ENCODE data around the gene LAMA5.

LAMA5 gene

DNA sequence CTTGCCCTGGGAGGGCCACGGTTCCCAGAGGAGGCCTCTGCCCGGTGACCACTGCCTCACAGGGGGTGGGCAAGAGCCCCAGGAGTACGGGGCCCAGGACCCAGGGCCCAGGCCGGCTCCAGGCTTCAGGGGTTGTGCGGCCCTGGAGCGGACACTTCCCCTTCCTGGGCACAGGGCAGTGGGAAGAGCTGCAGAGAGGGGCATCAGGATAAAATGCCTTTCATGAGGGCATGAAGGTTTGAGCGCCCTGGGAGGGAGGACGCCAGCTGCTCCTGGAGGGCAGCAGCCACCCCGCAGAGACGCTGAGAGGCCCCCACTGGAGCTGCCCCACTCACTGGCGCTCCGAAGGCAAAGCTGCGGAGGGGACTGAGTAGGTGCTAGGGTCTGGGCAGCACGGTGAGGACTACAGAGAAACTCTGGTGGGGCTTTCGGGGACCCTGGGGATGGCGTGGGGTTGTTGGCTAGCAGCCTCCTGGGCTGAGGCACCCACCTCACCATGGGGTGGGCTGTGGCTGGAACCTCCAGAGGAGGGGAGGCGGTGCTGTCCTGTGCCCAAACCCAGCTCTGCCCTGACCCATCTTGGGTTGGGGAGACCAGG lies 10.4 kb downstream of the LAMA5 start:
- DNase-seq, result no peak

DNA sequence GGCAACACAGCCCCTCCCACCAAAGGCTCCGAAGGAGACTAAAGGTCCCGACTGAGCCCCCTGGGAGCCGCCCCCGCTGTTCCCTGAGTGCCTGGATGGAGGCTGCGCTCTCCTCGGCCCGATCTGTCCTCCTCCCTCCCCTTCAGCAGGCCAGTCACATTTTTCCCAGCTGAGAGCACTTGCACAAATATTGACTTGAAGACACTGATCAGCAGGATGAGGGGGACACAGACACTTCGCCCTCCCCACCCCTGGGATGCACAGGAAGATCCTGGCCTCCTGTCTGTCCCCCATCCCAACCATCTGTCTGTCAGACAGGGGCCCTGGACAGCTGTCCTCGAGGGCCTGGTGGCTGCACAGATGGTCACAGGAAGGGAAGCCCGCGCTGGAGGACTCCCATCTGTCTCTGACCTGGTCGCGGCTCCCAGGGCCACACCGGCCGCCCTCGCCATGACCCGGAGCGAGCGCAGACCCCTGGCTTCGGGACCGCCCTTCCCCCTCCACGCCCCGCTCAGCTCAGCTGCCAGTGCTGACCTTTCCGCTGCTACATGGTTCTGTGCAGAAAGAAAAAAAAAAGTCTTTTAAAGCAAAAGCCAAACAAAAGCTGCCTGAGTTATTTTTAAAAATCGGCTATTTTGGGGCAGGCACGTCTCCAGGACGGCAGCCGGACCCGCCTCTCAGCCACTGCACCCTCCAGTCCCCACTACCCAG lies 11.1 kb downstream of the LAMA5 start:
- DNase-seq, result no peak

DNA sequence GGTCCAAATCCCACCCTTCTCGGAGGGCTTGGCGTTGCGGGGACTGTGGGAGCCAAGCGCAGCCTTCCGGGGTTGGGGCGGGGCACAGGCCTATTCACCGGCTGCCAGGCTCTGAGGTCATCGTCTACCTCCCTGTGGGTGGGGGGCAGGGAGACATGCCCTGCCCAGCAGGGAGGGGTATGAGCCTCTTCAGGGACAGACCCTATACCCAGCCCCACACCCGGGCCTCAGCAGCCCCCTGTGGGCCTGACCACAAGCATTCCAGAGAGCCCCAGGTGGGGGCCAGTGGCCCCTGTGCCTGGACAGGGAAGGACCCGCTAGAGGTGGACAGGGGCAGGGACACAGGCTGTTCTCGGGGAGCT lies 11.6 kb downstream of the LAMA5 start:
- DNase-seq, result no peak

DNA sequence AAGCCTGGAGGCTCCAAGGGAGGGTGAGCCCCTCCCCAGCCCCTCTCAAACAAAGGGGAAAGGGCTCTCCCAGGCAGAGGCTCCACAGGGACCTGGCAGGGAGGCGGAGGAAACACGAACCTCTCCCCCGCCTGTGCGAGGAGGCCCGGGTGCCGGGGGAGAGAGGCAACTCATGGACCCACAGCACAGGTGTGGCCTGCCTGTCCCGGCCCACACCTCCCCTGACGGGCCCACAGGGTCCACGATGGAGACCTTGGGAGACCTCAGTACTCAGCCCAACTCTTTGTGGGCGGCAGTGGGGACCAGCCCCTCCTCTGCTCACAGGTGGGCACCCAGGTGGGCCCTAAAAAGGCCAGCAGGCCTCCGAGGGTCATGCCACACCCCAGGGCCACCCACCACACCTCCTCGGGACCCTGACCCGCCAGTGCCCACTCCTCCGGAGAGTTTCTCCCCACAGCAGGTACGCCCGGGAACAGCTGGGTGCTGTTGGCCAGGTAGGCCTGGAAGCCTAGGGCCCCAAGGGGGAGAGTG lies 12.2 kb downstream of the LAMA5 start:
- no peak for DNase-seq

DNA sequence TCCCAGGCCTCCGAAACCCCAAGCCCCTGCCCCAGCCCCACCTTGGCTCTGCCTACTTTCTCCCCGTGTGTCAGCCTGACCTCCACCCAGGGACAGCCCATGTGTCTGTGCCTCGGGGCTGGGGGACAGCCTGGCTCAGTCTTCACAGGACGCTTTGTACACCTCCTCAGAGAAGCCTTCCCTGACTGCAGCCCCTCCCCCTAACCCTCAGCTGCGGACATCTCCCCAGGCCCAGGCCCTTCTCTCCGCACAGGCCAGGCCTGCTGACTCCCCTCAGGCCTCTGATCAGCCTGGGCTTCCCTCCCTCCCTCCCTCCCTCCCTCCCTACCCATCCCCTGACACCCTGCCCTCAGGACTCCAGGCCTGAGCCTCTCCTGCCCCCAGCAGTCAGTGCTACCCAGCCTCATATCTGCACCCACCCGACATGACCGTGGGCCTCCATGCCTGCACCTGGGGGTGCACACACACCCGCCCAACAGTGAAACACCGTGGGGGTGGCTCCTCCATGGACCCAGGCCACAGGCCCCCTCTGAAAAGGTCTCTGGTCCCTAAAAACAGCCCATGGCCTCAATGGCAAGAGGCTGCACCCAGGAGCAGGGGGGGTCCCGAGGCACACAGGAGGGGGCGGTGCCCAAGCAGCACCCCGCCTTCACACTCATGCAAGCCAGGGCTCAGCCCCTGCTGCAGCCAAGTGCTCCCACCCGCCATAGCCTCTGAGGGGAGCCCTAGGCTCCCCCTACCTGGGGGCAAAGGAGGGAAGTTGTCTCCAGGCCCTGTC lies 12.9 kb downstream of the LAMA5 start:
- no peak for DNase-seq

DNA sequence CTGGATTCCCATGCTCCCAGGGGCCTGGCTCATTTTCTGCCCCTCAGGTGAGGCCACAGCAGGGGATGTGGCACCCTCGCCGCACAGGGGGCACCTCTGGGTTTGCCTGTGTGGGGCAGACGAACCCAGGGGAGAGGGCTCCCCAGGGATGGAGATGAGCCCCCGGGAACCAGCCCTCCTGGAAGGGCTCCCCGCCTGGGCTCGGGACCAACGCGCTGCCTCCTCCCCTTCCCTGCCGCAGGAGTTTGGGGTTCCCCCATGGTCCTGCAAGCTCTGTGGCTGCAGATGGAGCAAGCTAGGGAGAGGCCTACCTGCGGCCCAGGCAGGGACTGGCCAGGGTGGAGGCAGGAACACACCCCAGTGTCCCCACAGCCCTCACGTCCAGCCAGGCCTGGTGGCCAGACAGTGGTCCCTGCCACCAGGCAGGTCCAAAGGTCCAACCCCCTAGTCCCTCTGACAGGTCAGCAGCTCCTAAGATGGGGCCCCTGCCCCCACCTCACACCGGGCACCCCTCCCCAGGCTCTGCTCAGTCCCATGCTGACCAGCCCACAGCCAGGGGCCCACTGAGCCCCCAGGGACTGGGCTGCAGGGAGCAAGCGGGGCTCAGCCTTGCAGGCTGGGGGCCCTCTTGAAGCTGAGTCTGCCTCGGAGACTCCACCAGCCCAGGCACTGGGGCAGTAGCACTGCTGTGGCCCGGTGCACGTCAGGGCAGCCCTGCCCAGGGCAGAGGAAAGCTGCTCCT lies 13.7 kb downstream of the LAMA5 start:
- no peak for DNase-seq

DNA sequence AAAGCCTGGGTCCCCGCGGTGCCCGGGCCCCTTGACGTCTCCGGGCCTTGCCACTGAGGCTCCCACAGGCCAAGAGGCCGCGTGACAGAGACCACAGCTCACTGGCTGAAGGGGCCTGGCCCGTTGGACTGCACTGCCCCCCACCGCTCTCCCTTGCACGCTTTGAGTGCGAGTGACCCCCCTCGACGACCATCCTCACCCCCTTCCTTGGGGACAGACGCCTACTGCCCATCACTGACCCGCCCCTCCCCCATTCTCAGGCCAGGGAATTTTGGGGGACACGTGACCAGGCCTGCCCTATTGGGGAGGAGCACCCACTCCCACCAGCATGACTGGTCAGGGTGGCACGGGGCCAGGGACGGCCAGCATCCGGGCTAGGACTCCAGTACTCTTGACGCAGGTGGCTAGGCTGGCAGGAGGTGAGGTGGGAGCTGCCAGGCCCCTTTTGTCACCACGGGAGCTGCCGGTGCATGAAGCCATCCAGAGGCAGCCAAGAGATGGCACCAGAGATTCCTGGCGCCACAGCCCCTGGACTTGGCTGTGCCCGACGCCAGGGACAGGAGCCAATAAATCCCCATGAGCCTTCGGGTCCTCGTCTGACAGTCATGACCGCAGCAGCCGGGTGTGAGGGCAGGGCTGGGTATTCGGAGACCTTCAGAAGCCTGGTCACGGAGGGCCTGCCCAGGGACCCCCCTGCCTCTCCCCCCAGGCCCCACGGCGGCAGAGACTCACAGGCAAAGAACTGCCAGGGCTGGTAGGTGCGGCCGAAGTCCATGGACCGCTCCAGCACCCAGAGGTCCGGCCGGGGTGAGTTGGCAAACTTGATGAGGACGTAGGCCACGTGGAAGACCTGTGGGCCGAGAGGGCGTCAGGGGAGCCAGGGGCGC lies 14.5 kb downstream of the LAMA5 start:
- no peak for DNase-seq

DNA sequence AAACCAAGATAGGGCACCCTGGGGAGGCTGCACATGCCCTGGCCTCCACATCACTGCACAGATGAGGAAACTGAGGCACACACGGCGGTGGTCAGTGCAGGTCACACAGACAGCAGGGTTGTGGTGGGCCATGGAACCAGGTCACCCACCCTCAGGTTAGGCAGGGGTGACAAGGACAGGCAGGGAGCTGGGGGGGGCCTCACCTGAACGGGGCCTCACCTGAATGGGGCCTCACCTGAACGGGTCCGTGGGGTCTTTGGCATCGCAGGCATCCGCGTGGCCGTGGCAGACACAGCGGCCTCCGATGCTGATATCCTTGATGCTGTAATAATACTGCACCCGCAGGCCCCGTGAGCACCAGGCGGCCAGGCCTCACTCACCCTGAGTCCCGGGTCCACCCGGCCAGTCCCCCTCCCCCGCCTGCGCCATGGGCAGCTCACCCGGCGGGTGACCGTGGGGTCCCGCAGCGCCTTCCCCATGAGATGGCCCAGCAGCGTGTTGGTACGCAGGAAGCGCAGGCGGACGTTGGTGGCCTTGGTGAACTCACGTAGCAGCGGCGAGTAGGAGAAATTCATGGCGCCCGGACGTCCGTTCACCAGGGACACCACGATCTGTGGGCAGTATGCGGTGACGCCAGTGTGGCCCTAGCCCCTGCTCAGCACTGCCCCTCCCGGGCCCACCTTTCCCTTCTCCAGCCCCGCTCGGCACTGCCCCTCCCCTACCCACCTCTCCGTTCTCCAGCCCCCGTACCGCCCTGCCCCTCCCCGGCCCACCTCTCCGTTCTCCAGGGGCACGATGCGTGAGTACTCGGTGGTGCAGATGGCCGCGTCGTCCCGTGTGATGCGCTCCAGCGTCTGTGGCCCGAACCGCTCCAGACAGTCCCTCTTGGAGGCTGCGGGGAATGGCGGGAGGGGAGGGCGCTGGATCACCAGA lies 15.4 kb downstream of the LAMA5 start:
- DNase-seq, result no peak

DNA sequence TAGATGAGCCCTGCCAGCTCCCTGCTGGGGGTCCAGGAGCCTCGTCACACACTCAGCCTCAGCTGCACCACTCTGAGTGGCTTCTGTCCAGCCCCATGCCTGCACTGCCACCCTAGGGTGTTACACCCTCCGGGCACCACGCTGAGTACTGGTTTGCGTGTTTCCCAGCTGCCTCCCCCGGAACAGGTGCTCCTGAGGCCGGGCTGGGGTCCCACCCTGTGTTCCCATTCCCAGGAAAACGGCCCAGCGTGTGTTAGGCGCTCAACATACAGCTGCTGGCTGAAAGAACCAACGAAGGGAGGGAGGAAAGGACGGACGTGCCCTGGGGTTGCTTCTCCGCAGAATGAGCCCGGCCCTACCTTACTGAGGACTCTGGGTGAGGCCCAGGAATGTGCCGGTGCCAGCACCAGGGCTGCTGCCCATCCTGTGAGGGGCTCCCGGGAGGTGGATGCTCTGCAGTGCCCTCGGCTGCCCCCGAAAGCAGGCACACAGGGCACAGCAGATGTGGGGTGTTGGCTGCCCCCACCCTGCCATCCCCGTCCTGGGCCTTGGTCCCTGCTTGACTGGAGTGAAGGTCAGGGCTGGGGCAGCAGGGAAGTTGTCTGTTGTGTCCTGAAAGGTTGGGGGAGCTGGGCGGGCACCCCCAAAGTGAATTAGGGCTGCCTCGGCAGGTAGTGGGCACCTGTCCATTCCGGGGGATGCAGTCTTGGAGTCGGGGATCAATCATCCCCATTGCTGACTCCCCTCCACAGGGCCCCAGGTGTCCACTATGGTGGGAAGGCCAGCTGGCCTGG lies 16.3 kb downstream of the LAMA5 start:
- DNase-seq, result no peak

DNA sequence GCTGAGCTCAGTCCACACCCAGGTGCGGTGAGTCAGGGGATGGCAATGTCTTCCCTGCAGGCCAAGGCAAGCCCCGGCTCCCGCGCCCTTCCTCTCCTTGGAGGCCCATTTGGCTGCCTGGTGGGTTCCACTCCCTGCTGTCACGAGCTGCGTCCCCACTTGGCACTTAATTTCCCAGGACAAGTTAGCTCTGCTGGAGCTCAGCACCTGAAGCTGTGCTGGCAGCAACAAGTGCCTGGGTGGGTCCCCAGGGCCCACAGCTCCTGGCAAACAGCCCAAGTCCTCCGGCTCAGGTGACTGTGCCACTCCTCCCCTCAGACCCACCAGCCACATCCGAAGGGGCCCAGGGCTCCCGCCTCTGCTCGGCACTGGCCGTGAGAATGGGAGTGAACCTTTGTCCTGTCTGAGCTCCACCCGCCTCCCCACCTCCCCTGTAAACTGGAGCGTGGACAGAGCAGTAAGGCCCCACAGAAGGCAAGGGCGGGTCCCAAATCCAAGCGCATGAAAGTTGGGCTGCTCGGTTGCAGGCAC lies 16.9 kb downstream of the LAMA5 start:
- DNase-seq, result no peak

DNA sequence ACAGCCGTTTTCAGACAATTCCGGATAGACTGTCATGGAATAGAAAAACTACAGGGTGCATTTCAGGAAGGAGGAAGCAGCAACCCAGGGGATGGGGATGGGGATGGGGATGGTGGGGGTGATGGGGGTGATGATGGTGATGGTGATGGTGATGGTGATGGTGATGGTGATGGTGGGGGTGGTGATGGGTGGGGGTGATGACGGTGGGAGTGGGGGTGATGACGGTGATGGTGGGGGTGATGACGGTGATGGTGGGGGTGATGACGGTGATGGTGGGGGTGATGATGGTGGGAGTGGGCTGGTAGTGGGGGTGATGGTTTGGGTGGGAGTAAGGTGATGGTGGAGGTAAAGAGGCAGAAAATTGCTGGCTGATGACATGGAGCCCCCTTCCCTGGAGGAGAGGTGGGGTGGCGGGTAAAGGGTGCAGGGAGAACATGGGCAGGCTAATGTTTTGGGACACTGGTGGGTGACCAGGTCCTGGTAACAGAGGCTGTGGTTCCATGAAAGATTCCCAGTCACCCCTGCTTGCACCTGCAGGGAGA lies 17.5 kb downstream of the LAMA5 start:
- no peak for DNase-seq

DNA sequence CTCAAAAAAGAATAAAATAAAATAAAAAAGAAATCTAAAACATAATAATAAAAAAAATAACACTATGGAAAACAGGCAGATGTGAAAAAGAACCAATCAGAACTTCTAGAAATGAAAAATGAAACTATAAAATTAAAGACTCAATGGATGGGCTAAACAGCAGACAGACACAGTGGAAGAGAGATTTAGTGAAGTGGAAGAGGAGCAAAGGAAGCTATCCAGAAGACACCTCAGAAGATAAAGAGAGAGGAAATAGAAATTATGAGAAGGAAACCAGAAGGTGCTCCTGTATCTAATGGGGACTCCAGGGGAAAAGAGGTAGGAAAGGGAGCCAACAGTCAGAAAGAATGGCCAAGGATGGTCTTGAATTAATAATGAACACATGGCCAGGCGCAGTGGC lies 18.5 kb downstream of the LAMA5 start:
- DNase-seq, result no peak

DNA sequence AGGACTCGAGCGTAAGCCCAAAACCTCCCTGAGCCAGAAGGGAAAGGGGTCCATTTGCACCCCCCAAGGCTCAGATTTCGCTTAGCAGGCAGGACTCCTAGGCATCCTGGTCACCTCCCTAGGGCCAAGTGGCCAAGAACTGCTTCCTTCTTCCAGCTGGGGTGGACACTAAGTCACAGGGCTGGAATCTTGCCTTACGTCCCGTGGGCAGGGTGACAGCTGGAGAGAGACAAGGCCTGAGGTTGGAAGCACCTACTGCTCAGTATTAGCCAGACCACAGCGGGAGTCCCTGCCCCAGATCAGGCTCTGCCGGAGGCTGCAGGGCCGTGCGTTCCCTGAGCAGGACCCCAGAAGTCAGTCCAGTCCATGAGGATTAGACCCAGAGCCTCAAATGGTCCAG lies 19.7 kb downstream of the LAMA5 start:
- no peak for DNase-seq

DNA sequence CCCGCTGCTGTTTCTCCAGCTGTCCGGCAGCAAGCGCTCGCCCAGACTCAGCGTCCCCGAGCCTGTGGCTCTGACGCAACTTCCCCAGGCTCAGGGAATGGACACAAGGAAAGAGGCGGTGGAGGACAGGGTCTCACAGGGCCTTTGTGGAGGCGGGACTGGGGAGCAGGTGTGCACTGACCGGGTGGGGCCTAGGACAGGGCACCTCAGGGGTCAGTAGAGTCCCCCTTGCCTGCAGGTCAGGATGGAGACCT lies 20.0 kb downstream of the LAMA5 start:
- no peak for DNase-seq

DNA sequence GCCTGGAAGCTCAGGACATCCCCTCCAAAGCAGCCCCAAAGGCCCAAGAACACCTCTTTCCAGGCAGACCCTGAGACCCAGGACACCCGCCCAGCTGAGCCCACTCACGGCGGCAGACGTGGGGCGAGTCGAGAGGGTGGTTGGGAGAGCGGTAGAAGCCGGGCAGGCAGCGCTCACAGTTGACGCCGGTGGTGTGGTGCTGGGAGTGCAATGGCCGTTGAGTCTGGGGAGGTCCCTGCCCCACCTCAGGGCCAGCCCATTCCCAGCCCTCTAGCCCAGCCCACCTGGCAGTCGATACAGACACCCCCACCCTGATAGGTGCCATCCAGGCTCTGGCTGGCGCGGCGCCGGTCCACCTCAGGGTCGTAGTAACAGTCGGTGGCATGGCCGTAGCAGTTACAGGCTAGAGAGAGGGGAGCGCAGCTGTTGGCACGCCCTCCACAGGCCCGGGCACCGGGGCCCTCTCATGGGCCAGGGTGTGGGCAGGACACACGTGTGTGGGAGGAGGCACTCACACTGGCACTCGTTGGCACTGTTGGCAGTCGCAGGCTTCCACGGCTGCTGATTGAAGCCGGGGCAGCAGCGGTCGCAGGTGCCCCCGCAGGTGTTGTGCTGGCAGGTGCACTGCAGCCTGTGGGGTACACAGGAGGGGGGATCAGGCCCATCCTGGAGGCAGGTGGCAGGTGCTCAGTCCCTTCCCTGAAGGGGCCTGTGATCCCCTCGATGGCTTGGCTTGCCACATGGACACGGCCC lies 20.5 kb downstream of the LAMA5 start:
- DNase-seq, result no peak

DNA sequence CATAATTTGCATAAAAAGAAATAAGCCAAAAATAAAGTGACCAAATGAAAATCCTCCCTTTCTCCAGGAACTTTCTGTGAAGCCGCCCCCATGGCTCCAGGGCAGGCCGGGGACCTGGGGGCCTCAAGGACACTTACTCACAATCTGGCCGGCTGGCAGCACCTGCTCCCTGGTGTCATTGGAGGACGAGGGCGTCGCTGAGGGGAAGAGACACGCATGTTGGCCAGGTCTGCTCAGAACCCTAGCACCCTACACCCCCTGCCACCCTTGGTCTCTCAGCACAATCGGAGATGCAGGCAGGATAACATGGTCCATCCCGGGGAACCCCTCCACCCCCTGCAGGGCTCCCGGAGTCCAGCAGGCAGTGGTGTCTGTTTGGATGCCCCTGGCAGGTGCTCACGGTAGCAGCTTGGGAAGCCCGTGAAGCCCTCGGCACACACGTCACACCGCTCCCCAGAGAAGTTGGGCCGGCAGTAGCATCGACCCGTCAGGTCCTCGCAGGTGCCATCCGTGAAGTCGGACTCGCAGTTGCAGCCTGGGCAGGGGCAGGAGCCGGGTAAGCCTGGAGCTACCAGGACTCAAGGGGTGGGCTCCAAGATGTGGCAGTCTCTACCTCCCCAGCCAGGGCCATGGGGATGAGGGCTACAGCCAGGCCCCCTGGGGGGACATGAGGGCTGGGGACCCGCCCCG lies 21.3 kb downstream of the LAMA5 start:
- DNase-seq, result no peak

DNA sequence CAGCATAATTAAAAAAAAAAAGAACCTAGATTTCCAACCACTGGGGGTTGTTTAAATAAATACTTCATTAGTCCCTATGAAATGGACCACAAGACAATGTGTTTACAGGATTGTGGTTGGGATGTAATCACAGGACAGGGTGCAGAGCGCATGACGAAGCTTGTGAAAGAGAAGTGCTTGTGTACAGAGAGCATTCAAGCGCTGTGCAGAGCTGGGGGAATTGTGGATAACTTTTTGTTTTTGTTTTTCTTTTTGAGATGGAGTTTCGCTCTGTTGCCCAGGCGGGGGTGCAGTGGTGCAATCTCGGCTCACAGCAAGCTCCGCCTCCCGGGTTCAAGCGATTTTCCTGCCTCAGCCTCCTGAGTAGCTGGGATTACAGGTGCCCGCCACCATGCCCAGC lies 22.3 kb downstream of the LAMA5 start:
- DNase-seq, result no peak

DNA sequence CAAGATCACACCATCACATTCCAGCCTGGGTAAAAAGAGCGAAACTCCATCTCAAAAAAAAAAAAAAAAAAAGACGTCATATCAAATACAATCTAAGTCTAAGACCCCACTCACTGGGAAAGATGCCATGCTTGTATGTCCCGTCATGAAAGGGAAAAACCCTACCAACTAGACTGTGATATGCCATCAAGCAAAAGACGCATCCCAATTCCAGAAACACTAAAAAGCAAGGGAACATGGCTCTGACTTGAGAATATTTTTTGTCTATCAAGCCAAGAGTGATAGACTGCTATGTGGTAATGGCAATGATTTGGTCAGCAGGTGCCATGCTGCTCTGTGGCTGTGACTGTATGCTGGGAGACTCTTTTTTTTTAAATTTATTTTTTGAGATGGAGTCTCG lies 23.0 kb downstream of the LAMA5 start:
- DNase-seq, result no peak

DNA sequence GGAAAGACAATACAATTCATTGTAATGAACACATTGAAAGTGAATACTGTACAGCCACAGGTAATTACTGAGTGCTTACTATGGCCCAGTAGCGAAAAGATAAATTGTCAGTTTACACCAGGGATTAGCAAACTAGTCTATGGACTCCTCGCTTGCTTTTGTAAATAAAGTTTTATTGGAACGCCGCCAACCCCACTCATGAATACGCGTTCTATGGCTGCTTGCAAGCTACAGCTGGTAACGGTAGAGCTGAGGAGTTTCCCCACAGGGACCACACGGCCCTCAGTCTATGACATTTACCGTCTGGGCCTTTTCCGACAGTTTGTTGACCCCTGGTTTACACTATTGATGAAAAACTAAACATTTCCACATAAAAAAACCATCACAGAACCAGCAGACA lies 24.2 kb downstream of the LAMA5 start:
- no peak for DNase-seq

Measured in NCI-H526 treated with DMSO at 0.1 percent for 48 hours (cell line).